GM18870 (cell line): ENCODE results near the gene MED1.

Source experiments
- ATAC-seq: cut with Tn5 transposase; IDR thresholded peaks from one replicate; pipeline ENCODE4 v1.9.1; 2021; ENCODE audit warnings: moderate library complexity; ENCODE audit not compliant: unreplicated experiment

The MED1 gene

DNA sequence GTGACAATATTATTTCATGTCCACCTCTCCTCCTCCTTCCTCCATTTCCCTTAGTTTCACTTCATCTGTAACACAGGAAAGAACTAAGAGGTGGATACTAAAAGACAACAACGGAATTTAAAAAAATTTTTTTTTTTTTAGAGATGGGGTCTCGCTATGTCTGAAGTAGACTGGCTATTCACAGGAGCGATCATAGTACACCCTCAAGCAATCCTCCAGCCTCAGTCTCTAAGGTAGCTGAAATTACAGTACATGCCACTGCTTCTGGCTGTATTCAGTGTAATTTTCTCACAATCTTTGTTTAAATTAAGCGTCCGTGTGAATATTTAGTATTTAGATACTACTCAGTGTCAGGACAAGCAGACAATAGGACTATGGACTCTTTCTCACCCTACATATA lies 85.2 kb downstream of the MED1 start:
- ATAC-seq, result no peak

DNA sequence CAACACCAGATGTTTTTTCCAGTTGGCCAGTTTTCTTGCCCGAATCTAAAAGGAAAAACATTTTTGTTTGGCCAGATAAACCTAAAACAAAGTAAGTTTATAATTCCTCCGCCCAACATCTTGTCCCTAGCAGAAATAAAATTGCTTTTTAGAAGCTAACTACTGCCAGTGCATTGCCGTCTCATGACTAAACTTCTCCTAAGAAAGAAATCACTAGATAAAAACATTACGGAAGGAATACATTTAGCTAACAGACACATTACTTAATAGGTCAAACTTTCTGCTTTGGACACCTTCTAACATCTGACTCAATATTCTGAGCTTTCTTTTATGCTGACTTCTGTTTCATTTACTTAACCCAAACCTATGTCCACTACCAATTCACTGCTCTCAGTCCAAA lies 85.8 kb downstream of the MED1 start:
- ATAC-seq, result no peak

DNA sequence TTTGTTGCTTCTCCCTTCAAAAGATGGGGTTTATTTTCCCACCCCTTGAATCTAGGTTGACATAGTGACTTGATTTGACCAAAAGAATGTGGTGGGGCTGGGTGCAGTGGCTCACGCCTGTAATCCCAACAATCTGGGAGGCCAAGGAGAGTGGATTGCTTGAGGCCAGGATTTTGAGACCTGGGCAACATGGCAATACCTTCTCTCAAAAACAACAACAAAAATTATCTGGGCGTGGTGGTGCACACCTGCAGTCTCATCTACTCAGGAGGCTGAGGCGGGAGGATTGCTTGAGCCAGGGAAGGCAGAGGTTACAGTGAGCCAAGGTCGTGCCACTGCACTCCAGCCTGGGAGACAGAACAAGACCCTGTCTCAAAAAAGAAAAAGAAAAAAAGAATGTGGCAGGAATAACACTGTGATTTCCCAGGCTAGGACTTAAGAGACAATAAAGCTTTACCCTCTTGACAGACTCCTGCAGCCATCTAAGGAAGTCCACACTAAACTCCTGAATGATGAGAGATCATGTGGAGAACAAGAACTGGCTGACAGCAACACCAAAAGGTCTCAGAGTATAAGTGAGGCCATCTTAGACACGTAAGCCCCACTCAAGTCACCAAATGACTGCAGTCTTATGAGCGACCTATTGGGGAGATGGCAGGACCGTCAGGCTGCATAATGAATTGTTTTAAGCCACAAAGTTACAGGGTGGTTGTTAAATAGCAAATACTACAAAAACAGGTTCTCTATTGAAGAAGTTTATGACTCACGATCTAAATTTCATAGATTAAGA lies 86.6 kb downstream of the MED1 start:
- ATAC-seq, result no peak

DNA sequence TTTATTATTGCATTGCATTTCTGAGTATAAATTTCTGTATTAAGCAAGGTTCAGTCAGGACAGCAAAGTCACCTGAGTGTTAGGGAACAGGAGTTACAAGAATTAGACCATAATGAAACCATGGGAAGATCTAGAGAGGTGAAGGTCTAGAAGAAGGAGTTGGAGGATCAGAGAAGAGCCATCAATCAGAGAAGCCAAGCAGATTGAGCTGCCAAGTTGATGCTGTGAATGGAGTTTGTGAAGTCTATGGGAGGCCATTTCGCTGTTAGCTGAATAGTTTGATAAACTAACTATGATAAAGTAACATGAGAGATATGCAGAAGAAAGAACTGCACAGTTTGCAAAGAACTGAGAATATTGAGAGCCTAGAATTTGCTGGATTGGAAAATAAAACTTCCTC lies 90.0 kb downstream of the MED1 start:
- ATAC-seq, result no peak

DNA sequence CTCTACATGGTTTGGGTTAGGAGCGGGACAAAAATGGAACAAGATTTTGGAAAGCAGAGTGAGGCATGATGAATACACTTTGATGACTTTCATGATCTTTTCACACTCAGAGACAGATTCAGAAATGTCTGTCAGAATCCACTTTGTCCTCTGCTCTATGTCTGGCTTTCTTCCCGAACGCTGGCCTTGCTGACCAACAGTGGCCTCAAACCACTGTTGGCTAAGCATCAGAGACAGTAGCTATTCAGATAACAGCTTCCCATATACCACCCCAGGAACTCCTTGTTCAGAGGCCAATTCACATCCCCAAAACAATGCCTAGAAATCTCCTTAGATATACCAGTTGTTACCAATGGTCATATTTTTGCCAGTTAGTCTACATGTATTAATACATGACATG lies 90.5 kb downstream of the MED1 start:
- ATAC-seq, result no peak

DNA sequence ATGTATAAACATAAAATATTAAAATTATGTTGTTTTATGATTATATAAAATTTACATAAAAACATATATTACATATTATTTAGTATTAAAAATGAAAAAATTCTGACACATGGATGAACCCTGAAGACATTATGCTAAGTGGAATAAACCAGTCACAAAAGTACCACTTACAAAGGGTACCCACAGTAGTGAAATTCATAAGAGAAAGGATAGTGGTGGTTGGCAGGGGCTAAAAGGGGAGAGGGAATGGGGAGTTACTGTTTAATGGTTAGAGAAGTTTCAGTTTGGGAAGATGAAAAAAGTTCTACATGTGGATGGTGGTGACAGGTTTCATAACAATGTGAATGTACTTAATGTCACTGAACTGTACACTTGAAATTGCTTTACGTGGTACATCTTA lies 91.1 kb downstream of the MED1 start:
- no peak for ATAC-seq

DNA sequence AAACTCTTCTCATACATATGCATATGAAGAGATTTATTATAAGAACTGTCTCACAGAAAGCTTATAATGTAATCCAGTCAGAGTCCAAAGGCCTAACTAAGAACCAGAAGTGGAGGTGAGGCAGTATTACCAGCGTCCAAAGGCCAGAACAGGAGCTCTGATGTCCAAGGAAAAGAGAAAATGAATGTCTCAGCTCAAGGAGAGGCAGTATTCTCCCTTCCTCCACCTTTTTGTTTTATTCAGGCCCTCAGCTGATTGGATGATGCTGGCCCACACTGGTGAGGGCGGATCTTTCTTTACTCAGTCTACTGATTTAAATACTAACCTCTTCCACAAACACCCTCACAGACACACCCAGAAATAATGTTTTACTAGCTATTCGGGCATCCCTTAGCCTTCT lies 93.1 kb downstream of the MED1 start:
- no peak for ATAC-seq

DNA sequence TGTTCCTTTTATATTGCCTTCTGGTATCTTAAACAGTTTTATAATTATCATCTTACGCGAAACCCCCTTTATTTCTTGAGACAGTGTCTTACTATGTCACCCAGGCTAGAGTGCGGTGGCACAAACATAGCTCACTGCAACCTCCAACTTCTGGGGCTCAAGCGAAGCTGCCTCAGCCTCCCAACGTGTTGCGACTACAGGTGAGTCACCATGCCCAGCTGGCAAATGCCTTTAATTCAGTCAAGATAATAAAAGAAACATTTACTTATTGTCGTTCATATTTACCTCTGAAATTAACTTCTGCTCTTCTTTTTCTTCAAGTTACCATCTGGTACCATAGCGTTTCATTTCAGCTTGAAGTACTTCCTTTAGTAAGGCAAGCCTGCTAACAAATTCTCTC lies 93.6 kb downstream of the MED1 start:
- ATAC-seq, result no peak
